WTC11 (cell line): ENCODE data around the gene BRCA1.
A peak's percentile ranks its signal among the peaks of the same experiment; 100 is the strongest.

Source experiments
- TCF7 ChIP-seq: sonication (generic); formaldehyde crosslinking; IDR thresholded peaks from 2 replicates; pipeline ENCODE4 v1.8.0; 2022; ENCODE audit warnings: mild to moderate bottlenecking, low read depth, missing genetic modification reagents, moderate library complexity
- TF ChIP-seq, protein P1 (sequence below): fragments of 200-600 bp; IDR thresholded peaks from 2 replicates; pipeline ENCODE4 v1.8.0; 2022; ENCODE audit warnings: antibody characterized with exemption

DNA sequence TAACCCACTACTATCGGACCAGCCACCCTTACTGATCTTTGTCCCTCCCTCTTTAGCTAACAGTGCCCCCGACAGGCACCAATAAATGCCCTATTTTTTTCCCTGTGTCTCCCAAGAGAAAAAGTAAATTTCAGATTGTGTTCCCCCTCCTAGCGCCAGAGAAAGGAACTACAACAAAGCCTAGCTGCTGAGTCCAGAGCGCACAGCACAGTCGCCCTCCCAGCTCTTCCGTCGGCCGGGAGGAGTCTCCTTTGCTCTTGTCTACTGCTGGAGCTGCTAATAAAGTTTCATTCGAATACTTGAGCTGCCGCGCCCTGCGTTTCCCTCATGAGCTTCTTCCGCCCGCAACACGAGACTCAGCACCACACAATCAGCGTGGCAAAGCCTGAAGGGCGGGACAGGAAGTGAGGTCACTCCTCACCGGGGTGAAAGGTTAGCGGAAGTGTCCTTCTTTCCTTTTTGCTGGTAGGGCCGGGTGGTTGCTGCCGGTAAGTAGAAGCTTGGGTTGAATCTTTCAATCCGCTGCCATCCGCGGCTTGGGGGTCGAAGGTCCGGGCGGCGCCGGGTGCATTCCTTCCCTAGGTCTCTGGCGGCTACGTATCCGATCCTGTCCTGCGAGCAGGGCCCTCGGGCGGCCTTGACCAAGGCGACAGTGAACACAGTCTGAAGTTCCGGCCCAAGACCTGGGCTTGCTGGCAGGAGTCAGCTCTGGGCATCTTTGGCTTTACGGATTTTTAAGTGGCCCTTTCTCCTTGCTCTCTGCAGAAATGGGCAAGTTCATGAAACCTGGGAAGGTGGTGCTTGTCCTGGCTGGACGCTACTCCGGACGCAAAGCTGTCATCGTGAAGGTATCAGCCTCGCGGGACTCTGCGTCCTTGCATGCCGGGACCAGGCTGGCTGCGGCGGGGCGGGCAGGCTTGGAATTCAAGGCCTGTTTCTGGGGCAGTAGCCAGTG lies 126.9 kb downstream of the BRCA1 start, which contains the start of gene RPL27:
- TF ChIP-seq, protein P1, sequence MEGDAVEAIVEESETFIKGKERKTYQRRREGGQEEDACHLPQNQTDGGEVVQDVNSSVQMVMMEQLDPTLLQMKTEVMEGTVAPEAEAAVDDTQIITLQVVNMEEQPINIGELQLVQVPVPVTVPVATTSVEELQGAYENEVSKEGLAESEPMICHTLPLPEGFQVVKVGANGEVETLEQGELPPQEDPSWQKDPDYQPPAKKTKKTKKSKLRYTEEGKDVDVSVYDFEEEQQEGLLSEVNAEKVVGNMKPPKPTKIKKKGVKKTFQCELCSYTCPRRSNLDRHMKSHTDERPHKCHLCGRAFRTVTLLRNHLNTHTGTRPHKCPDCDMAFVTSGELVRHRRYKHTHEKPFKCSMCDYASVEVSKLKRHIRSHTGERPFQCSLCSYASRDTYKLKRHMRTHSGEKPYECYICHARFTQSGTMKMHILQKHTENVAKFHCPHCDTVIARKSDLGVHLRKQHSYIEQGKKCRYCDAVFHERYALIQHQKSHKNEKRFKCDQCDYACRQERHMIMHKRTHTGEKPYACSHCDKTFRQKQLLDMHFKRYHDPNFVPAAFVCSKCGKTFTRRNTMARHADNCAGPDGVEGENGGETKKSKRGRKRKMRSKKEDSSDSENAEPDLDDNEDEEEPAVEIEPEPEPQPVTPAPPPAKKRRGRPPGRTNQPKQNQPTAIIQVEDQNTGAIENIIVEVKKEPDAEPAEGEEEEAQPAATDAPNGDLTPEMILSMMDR = peak; percentile 77
- no peak for TF ChIP-seq TCF7 (CRISPR knock-in tag)
